ENCODE measurements around the gene APMAP.
"Not testable (repeated sequence)": the region's sequence is repeated elsewhere in the genome, so short reads cannot be mapped to it uniquely, and the experiment has no call there.

The APMAP gene

GRCh38 chr20:25006431-25007167 is 14.0 kb upstream of the APMAP start:
- DNase-seq = peak; percentile 5

GRCh38 chr20:25005661-25006060 is 13.1 kb upstream of the APMAP start:
- no peak for DNase-seq

- DNase-seq = peak; percentile 15
Measured at GRCh38 chr20:25005220-25005619, 12.7 kb upstream of the APMAP start.

- DNase-seq = no peak
Measured at GRCh38 chr20:25003002-25003401, 10.5 kb upstream of the APMAP start.

- not testable (repeated sequence) for DNase-seq
Measured at GRCh38 chr20:25001323-25001722, 8.8 kb upstream of the APMAP start.

- DNase-seq = no peak
Measured at GRCh38 chr20:25000268-25000801, 7.8 kb upstream of the APMAP start.

- DNase-seq = no peak
Measured at GRCh38 chr20:24999568-24999967, 7.0 kb upstream of the APMAP start.

GRCh38 chr20:24998631-24999445 is 6.3 kb upstream of the APMAP start:
- peak; percentile 7 for DNase-seq

GRCh38 chr20:24998121-24998520 is 5.6 kb upstream of the APMAP start:
- peak; percentile 9 for DNase-seq

GRCh38 chr20:24996449-24997377 is 4.2 kb upstream of the APMAP start:
- peak; percentile 13 for DNase-seq

GRCh38 chr20:24995741-24996448 is 3.3 kb upstream of the APMAP start:
- DNase-seq = peak; percentile 9

- DNase-seq = peak; percentile 89
Measured at GRCh38 chr20:24994470-24995368, 2.2 kb upstream of the APMAP start.

GRCh38 chr20:24994186-24994465 is 1.6 kb upstream of the APMAP start:
- DNase-seq = no peak

- peak; percentile 11 for DNase-seq
Measured at GRCh38 chr20:24993337-24994185, 1.0 kb upstream of the APMAP start.

- no peak for DNase-seq
Measured at GRCh38 chr20:24991897-24992486, 559 bp downstream of the APMAP start.

- DNase-seq = no peak
Measured at GRCh38 chr20:24990810-24991252, 1.7 kb downstream of the APMAP start.

- peak; percentile 17 for DNase-seq
Measured at GRCh38 chr20:24989162-24989561, 3.4 kb downstream of the APMAP start.

GRCh38 chr20:24987873-24988835 is 4.4 kb downstream of the APMAP start:
- no peak for DNase-seq

GRCh38 chr20:24987244-24987643 is 5.3 kb downstream of the APMAP start:
- DNase-seq = no peak
